Non-pigmented ciliary epithelial cell (primary cell): ENCODE measurements around the gene OLIG2.

Experiments
- DNase-seq: peaks from one replicate; pipeline ENCODE4 v3.0.0-alpha.2; 2010; ENCODE audit warnings: low read depth

OLIG2 gene

DNA sequence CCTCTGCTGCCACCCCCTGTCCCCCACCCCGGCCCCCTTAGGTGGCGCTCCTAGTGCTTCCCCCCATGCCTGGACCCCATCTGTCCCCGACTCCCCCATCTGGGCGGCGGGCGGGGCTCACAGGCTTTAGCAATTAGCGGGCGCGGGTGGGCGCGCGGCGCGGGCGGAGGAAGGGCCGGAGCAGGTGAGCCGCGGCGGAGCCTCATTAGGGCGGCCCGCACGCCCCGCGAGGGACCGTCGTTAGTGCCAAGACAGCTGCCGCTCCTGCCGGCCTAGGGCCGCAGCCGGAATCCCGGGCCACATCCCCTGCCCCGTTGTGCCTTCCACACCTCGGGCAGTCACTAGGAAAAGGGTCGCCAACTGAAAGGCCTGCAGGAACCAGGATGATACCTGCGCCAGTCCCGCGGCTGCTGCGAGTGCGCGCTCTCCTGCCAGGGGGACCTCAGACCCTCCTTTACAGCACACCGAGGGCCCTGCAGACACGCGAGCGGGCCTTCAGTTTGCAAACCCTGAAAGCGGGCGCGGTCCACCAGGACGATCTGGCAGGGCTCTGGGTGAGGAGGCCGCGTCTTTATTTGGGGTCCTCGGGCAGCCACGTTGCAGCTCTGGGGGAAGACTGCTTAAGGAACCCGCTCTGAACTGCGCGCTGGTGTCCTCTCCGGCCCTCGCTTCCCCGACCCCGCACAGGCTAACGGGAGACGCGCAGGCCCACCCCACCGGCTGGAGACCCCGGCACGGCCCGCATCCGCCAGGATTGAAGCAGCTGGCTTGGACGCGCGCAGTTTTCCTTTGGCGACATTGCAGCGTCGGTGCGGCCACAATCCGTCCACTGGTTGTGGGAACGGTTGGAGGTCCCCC lies 7.6 kb downstream of the OLIG2 start:
- DNase-seq, result no peak

DNA sequence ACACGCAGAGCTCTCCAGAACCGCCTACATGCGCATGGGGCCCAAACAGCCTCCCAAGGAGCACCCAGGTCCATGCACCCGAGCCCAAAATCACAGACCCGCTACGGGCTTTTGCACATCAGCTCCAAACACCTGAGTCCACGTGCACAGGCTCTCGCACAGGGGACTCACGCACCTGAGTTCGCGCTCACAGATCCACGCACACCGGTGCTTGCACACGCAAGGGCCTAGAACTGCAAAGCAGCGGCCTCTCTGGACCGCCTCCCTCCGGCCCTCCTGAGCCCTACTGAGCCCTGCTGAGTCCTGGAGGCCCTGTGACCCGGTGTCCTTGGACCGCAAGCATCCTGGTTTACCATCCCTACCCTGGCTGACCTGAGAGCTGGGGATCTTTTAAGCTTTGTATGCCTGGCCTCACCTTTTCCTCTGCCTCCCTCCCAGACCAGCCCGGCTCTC lies 8.3 kb downstream of the OLIG2 start:
- DNase-seq, result no peak

DNA sequence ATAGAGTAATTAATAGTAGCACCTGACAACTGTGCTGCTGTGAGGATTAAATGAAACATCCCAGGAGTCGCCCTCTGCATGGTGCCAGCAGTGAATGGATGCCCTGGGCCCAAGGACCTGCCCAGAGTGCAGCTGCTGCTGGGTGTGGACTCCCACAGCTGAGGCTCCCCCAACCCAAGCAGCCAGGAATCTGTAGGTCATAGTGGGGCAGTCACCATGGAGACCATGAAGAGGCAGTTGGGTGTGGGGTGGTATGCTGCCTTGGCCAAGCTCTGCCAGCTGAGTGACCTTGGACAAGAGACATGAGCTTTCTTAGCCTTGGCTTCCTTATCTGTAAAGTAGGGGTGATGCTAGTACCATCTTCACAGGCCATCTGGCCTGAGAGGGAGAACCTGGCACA lies 9.4 kb downstream of the OLIG2 start:
- DNase-seq, result no peak

DNA sequence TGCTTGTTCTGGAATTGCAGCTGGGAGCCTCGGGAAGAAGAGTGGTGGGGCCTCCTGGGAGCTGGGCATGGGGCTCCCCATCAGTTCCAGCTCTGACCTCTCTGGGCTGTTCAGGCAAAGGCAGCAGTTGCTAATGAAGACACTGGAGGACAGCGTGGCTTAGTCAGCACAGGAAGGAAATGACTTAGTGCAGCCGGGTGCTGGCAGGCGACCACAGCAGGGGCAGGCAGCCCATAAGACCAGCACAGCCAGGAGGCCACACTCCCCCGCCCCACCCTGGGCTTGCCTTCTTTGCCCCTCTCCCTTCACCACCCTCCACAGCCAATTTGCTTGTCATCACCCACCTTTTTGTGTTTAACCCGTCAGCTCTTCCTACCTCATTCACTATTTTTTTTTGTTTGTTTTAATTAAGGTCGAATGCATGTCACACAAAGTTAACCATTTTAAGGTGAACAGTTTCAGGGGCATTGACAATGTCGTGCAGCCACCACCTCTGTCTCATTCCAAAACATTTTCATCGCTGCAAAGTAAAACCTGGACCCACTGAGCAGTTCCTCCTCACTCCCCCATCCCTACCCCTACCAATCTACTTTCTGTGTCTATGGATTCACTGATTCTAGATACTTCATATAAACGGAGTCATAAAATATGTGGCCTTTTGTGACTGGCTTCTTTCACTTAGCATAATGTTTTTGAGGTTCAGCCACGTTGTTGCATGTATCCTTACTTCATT lies 10.9 kb downstream of the OLIG2 start:
- DNase-seq, result no peak

DNA sequence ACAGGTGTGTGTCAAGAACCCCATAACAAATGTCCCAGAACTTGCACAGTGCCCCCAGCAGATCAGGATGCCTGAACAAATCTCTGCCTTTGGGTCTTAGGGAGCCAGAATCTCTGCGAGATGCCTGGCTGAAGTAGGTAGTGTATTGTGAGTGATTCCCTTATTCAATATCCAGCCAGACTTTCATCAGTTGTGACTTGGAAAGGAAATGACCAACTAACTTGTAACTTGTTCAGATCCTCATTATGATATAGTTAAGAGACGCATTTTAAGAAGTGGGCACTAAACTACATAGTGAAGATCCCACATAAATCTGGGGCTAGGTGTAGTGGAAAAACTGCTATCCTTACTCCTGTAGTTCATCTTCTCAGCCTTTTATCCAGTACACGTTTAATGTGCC lies 11.8 kb downstream of the OLIG2 start:
- no peak for DNase-seq

DNA sequence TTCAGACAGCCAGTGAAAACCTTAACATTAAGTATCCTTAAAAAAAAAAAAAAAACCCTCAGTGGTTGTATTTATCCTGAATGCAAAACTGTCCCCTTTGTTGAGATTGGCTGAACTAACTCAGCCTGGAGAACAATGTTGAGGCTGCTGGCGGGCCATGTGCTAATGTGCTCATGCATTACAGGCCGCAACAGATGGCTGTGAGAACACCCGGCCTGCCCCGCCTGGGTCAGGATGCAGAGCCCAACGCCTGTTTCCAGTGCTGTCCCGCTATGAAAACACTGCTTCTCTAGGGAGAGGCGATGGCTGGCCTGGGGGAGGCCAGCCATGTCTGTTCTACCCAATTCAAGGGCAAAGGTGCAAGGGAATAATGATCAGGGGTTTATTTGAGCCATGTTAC lies 13.8 kb downstream of the OLIG2 start:
- no peak for DNase-seq

DNA sequence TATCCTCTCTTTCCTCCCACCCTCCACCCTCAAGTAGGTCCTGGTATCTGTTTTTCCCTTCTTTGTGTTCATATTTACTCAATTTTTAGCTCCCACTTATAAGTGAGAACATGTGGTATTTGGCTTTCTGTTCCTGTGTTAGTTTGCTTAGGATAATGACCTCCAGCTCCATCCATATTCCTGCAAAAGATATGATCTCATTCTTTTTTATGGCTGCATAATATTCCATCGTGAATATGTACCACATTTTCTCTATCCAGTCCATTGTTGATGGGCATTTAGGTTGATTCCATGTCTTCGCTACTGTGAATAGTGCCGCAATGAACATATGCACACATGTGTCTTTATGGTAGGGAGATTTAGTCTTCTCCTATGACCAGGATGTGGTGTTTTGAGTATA lies 14.5 kb downstream of the OLIG2 start:
- no peak for DNase-seq

DNA sequence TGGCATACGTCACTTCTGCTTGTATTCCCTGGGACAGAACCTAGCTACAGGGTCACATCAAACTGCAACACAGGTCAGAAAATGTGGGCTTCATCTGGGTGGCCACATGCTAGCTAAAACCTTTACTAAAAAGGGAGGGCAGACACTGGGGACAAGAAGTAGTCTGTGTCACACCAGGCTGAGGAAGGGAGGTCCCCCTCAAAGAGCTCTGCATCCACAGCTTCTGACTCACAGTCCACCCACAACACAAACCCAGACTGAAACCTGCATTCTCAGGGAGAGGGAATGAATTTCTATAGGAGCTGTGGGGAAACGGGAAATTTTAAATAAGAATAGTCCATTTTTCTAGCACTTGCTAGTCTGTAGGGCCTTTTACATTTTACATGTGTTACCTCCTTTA lies 16.2 kb downstream of the OLIG2 start:
- no peak for DNase-seq

DNA sequence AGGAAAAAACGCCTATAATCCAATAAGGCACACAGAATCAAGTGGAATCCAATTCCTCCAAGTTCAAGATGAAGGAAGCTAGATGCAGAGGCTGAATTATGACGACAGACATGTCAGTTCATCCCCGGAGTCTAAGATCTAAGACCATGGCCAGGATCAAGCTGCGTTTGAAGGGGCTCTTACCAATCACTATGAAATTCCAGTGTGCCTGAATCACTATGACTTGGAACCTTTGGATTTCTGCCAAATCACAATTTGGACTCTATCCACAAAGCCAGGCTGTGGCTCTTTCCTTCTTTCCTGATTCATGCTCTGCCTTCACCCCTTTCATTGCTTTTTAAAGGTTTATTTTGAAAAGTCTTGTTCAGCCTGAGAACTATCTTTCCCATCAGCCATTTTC lies 17.1 kb downstream of the OLIG2 start:
- peak; percentile 79 for DNase-seq

DNA sequence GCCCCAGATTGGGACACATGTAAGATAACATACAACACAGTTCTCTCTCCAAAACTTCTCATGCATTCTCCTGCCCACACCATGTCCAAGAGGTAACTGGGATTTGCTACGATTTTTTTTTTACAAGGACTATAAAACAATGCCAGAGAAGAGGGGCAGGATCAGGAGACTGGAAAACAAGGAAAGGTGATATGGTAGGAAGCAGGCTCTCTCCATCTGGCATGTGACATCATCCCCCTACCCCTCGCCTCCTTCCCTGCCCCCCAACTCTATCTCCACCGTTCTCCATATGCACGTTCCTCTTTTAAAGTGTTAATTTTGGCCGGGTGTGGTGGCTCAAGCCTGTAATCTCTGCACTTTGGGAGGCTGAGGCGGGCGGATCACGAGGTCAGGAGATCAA lies 20.7 kb downstream of the OLIG2 start:
- DNase-seq, result no peak

DNA sequence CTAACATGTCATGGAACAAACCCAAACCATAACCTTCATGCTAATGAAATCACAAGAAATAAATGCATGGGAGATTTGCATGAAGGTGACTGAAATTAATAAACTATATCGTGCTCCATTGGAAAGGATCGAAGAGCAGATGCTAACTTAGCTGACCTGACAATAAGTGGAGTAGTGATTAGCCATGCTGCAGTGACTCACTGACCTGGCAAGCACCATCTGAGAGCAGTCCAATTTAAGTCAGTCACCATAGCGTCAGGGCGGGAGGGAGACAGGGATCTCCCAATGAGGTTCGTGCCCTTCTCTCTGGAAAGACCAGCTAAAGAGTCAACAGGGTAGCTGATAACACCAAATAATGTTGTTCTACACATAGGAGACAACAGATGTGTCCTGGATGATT lies 21.5 kb downstream of the OLIG2 start:
- DNase-seq, result no peak

DNA sequence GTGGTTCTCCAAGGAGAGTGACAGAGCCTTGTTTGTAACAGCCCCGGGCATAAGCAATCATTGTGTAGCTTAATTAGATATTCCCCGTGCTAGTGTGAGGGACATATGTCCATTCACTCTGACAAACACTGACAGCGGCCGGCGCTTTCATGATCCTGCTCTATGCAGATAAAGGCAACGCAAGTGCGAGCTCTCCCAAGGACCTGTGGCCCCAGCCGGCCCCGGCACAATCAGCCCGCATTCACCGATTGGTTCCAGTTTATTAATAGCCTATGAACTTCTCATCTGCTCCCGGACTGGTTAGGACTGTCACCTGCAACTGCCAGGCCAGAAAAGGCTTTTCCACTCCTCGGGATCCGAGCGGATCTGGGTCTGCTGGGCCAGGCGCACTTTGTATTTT lies 26.2 kb downstream of the OLIG2 start:
- DNase-seq, result no peak

DNA sequence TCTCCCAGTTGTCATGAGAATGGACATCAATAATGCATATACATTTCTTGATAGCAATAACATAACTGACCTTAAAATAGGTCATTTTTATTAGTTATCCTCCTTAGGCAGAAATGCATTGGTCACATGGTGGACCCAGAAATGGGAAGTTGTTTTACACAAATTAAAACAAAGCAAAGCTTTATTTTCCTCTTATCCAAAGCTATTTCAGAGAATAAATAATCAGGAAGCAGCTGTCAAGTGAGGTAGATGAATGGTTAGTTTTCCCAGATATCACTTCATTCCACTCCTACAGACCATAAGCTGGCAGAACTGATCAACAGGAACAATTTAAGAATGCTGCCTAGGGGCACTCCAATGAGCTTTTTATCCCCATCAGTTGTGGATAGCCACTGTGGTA lies 28.2 kb downstream of the OLIG2 start:
- no peak for DNase-seq

DNA sequence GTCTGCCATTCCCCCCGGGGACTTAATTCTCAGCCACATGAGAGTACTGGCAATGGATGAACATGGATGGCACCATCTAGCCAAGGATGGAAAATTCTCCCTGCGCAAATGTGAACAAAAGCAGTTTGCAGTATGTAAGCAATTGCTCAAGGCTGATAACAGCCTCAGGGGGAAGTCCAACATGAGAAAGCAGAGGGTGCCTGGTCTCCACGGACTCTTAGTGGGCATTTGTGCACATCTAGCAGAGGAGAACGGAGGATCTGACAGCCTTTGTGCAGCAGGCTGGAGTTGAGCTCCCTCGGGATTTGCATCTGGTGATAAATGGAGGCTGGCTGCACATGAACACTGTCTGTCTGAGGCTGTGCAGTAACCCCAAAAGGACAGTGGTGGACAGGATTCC lies 30.3 kb downstream of the OLIG2 start:
- no peak for DNase-seq

DNA sequence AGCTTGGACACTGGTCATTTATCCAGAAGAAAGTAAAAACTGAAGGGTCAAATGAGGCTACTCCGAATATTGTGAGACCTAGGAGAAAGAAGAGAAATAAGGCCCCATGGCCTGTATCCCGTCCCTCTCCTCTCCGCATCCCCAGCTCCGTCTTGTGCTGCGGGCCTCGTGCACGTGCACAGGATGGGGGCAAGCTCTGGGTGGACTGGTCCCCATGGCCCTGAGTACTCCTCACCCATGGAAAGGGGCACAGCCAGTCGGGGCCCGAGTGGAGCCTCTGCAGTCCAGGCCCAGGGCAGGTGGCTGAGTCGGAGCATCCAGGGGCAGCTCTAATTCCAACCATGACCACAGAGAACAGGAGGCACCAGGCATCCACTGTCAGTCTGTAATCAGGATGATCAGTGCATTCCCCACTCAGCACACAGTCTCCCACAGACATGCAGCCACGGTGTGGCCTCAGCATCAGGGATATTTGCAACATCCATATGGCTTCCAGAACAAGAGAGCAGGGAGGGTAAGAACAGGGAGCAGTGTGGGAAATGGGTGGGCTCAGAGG lies 31.7 kb downstream of the OLIG2 start:
- no peak for DNase-seq

DNA sequence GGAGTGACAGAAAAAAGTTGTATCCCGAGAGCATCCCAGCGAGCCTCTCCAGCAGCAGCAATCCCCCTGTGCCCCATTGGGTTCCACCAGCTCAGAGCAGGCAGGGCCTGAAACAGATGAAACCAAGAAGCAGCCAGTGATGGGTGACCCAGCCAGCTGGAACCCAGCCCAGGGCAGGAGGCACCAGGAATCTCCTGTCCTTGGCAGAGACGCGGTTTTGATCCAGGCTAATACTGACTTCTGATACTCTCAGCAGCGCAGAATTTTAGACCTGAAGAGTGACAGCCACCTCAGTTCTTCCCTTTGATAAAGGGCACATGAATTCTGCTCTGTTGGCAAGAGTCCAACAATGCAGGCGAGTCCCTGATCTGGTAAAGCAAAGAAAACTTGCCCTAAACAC lies 32.8 kb downstream of the OLIG2 start:
- no peak for DNase-seq

DNA sequence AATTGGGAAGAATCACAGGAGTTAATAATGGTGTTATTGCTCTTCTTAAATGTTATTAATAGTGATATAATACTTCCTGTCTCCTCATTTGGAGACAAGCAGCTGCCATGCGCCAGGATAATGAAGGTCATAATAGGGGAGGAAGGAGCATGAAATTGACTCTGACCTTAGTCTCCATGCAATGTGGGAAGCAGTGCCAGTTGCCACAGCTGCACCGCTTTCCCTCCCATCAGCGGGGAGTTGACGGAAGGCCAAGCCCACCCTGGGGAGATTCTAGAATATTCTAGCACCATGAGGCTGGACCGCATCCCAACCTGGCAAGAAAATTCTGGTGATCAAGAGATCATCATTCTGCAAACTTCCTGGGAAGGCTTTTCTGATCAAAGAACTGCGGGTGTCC lies 33.2 kb downstream of the OLIG2 start:
- no peak for DNase-seq

DNA sequence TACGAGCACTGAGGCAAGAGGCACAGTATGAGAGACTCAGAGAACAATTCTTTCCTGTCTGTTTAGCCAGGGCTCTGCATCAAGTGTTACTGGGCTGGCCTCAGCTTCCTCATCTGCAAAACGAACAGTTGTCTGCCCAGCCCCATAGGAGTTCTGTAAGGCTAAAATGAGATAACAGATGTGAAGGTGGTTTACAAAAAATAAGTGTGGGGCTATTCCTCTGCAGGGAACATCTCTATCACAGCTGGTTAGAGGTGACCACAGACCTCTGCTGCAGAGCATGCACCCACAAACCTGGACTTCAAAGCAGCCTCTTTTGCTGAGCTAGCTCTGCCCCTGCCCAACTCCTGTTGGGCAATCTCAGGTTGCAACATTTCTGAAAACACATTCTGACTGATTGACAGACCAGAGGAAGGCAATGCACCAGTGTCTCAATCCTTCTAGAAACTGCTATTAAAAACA lies 33.7 kb downstream of the OLIG2 start:
- no peak for DNase-seq

DNA sequence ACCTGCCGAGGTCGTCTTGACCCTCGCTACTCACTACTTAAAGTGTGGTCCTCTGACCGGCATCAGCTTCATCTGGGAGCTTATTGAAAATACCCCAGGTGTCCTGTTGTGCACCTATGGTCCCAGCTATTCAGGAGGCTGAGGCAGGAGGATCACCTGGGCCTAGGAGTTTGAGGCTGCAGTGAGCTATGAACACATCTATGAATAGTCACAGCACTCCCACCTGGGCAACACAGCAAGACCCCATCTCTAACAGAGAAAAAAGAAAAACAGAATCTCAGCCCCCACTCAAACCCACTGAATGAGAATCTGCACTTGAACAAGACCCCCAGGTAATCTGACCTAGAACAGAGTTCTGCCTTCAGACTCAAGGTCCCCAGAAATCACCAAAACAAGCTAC lies 35.5 kb downstream of the OLIG2 start:
- DNase-seq, result no peak

DNA sequence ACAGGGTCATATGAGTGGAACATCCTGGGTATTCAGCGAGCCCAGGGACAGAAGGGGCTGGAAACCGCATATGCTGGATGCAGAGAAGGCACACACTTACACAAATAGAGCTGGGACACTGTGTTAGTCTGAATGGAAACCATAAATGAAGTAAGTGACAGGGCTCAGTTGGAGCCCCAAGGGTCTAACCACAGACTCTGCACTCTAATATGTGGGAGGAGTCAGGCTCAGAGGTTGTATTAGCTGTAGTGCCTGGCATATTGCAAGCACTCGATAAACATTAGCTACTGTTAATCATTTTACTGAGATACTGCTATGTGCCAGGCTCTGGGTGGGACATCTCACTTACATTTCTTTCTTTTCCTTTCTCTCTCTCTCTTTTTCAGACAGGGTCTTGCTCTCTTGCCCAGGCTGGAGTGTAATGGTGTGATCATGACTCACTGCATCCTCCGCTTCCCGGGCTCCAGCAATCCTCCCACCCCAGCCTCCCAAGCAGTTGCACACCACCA lies 37.7 kb downstream of the OLIG2 start:
- no peak for DNase-seq

DNA sequence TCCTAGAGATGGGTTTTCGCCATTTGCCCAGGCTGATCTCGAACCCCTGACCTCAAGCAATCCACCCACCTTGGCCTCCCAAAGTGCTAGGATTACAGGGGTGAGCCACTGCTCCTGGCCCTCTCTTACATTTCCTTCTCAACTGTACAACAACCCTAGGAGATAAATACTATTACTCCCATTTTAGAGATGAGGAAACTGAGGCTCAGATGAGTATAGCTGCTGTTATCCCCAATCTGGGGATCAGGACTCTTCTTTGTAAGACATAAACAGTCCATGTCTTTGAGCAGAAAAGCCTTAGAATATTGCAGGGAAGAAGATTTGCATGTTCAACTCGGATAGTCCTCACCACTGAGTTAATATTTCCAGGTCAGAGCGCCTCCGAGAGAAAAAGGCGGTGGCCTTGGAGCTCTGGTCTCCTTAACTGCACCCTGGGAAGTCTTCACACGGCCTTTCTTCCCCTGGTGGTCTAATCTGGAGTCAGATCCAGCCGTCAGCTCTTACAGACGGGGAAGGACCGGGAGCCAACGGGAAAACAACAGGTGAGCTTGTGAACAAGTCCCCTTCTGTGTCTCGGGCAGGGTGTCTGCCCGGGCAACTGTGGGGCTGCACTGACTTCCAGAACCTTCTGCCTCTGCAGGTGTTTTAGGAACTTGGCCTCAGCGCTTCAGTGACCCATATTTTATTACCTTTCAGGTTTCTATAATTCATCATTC lies 38.3 kb downstream of the OLIG2 start:
- DNase-seq, result no peak
